Mononuclear cell (primary cell): ENCODE measurements around the gene INTU. TPM values are rescaled to one million over a fixed set of nuclear protein-coding genes. Genes with fewer than 3 reads are reported as not detected.
"Not testable (repeated sequence)": the region's sequence is repeated elsewhere in the genome, so short reads cannot be mapped to it uniquely, and the experiment has no call there.

Experiments
- H3K27me3 ChIP-seq: 2 replicates; pipeline ENCODE4 v1.6.0; 2011; ENCODE audit warnings: low read length, control low read depth; ENCODE audit not compliant: insufficient read depth
- H3K4me1 ChIP-seq: 2 replicates; pipeline ENCODE4 v1.5.1; 2011; ENCODE audit warnings: mild to moderate bottlenecking, low read length, control low read depth; ENCODE audit not compliant: insufficient read depth
- H3K4me3 ChIP-seq: 2 replicates; pipeline ENCODE4 v1.5.1; 2011; ENCODE audit warnings: mild to moderate bottlenecking, low read length, moderate library complexity
- H3K9me3 ChIP-seq: 2 replicates; pipeline ENCODE4 v1.5.1; 2011; ENCODE audit warnings: low read depth, mild to moderate bottlenecking, control low read depth, low read length
- total RNA-seq: library from RNA; depleted of rRNA; stranded (reverse); fragments of >200 nt; gene quantifications from one replicate; pipeline ENCODE4 v1.2.3, GENCODE V29; 2012

Gene INTU
- total RNA-seq: 0.10 TPM

DNA sequence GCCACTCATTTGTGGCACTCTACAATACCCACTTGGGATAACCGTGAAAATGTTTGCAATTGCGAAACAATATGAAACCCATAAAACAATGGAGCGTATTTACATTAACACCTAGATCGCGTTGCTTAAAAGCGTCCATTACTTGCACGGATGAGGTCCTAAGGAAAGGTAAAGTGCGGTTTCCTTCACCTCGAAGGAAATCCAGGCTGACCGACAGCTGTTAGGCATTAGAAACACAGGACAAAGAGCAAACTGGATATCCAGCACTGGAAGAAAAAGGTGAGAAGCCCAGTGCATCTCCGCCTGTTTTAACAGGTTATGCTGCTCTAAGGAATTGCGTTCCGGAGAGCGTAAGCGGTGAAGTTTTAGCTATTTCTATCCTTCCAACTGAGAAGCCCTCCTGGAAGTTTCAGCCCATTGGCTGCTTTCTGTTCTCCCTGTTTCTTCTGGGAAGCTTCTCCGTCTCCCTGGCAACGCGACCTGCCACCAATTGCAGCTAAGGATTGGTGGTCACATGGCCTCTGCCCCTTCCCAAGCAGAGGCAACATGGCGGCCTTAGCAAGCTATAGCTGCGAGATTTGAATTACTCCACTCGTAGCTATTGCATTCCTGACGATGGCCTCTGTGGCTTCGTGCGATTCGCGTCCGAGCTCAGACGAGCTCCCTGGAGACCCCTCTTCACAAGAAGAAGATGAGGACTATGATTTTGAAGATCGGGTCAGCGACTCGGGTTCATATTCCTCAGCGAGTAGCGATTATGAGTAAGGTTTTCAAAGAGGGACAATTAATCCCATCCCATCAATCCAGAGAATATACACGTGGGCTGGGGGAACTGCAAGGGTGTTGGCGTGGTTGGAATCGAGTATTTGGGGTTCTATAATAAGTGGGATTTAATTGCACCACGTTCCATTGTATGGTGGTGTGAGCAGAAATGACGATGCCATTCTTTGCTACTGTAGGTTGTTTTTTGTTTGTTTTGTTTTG lies at the start of gene INTU:
Gene INTU (plus strand): TSS at position 538 of the 984 bp plus-strand sequence. CDS start 78 bp downstream, at position 616.
- Histone ChIP-seq H3K4me3 (peak within 1 kb of the TSS; percentile 52), H3K27me3 (peaks cover 11% of the 10 kb centered on the region), H3K9me3 (no peaks in the 10 kb centered on the region), H3K4me1 (peaks cover 9% of the 10 kb centered on the region)

DNA sequence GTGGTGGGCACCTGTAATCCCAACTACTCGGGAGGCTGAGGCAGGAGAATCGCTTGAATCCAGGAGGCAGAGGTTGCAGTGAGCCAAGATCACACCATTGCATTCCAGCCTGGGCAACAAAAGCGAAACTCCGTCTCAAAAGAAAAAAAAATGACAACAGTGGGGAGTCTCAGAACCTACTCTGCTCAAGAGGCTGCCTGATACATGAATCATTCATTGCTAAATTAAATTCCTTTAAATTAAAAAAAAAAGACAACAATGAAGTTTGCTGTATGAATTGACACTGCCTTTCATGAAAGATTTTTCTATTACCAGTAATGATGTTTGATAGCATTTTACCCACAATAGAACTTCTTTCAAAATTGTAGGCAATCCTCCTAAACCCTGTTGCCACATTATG lies 46.3 kb upstream of the INTU start:
- H3K4me3 ChIP-seq, H3K27me3 ChIP-seq, H3K9me3 ChIP-seq, H3K4me1 ChIP-seq: not testable (repeated sequence)

DNA sequence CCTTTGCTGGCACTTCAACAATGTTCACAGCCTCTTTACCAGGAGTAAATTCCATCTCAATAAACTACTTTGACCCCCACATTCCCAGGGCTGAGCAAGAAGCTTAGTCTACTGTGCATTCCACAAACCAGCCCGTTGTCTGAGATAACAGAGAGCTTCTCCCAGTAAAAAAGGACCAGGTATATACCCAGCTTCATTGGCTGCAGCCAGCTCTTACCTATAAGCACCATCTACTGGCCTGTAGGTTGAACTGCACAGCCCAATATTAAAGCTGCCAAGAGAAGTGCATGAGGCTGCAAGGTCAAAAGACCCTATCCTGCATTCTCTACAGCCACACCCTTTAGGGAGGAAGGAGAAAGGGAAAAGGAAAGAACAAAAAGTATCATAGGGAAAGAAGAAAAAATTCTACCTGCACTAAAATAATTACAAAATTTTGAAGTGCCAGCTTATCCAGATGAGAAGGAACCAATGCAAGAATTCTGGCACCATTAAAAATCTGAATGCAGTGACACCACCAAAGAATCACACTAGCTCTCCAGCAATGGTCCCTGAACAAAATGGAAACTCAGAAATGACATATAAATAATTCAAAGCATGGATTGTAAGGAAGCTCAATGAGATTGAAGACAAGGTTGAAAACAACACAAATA lies 45.7 kb upstream of the INTU start:
- Histone ChIP-seq H3K4me1 (no peaks in the 10 kb centered on the region), H3K27me3 (peaks cover 3% of the 10 kb centered on the region), H3K4me3 (no peak overlapping the region), H3K9me3 (no peaks in the 10 kb centered on the region)

GRCh38 chr4:127589153-127589552 lies 43.6 kb upstream of the INTU start:
- not testable (repeated sequence) for H3K27me3 ChIP-seq, H3K4me3 ChIP-seq, H3K9me3 ChIP-seq, H3K4me1 ChIP-seq

- H3K9me3 ChIP-seq: no peaks in the 10 kb centered on the region
- H3K4me1 ChIP-seq: no peaks in the 10 kb centered on the region
- H3K27me3 ChIP-seq: peaks cover 3% of the 10 kb centered on the region
- no peak overlapping the region for H3K4me3 ChIP-seq
Measured at GRCh38 chr4:127598656-127599055, 34.1 kb upstream of the INTU start.

DNA sequence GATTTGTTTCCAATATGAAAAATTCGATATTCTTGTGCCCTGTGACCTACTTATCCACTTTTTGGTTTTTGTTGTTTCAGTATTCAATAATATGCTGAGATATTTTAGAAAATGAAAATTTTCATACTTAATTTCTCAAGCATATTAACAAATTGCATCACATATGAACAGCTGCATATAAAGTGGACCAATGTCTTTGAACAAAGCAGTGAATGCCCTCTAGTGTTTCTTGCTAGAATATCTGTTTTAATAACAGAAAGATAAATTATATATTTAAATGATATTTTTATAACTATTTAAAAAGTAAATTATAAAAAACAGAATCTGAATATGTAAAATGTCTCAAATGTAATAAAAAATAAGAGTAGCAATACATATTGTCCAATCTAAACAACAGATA lies 31.7 kb upstream of the INTU start:
- no peaks in the 10 kb centered on the region for H3K9me3 ChIP-seq
- no peak overlapping the region for H3K4me3 ChIP-seq
- peaks cover 11% of the 10 kb centered on the region for H3K27me3 ChIP-seq
- H3K4me1 ChIP-seq: no peaks in the 10 kb centered on the region

GRCh38 chr4:127604949-127605709 lies 27.6 kb upstream of the INTU start:
- Histone ChIP-seq H3K4me1 (no peaks in the 10 kb centered on the region), H3K4me3 (no peak overlapping the region), H3K9me3 (no peaks in the 10 kb centered on the region), H3K27me3 (peaks cover 11% of the 10 kb centered on the region)

DNA sequence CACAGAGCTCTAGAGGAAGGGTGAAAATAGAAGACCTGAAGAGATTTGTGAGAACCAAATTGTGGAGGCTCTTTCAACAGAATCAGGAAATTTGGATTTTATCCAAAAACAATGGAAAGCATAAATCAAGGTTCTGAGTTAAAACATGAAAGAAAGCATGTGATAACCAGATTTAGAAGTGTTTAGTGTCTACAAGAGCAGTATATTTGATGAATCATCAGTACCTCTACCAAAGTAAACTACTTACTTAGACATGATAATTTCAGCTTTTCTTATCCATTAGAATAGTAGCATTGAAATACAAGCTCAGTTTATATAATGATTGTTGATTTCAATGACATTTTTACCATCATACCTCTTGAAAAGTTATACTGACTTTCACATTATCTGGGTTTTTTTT lies 25.9 kb upstream of the INTU start:
- Histone ChIP-seq H3K9me3 (no peaks in the 10 kb centered on the region), H3K4me1 (no peaks in the 10 kb centered on the region), H3K4me3 (no peak overlapping the region), H3K27me3 (peaks cover 8% of the 10 kb centered on the region)

DNA sequence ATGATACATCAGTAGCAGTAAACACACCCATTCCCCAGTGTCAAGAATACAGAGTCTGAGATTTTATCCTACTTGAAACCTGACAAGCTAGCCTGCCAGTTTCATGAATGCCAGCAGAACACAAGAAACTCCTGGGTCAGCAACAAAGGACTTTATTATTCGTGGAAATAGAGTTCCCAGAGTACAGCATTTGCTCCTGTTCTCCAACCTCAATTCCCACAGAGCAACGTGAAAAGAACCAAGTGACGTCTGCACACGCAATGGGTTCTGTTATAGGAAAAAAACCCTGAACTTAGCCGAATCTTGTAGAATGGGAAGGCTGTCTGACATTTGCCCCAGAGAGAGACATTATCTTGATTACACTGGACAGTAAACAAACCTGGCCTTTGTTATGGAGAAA lies 23.3 kb upstream of the INTU start:
- H3K4me3 ChIP-seq: no peak overlapping the region
- H3K4me1 ChIP-seq: no peaks in the 10 kb centered on the region
- peaks cover 8% of the 10 kb centered on the region for H3K27me3 ChIP-seq
- H3K9me3 ChIP-seq: no peaks in the 10 kb centered on the region

DNA sequence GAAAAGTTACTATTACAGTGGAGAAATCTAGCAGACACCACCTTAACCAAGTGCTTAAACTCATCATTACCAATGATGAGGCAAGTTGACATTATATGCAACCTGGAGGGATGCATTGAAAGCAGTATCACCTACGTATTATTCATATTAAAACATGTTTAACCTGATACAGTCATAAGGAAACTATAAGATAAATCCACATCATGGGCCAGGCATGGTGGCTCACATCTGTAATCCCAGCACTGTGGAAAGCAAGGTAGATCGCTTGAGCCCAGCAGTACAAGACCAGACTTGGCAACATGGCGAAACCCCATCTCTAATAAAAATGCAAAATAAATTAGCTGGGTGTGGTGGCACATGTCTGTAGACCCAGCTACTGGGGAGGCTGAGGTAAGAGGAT lies 22.3 kb upstream of the INTU start:
- Histone ChIP-seq H3K27me3 (no peaks in the 10 kb centered on the region), H3K4me1 (no peaks in the 10 kb centered on the region), H3K4me3 (no peak overlapping the region), H3K9me3 (no peaks in the 10 kb centered on the region)

DNA sequence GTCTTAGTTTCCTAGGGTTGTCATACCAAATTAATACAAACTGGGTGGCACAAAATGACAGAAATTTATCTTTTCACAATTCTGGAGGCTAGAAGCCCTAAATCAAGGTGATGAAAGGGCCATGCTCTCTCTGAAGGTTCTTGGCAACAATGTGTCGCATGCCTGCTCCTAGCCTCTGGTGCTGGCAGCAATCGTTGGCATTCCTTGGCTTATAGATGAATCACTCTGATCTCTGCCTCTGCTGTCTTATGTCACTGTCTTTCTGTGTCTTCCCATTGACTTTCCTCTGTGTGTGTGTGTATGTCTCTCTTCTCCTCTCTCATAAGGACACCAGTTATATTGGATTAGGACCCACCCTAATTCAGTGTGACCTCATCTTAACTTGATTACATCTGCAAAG lies 15.9 kb upstream of the INTU start:
- peaks cover 34% of the 10 kb centered on the region for H3K27me3 ChIP-seq
- H3K9me3 ChIP-seq: no peaks in the 10 kb centered on the region
- H3K4me1 ChIP-seq: no peaks in the 10 kb centered on the region
- H3K4me3 ChIP-seq: no peak overlapping the region

GRCh38 chr4:127618427-127618826 lies 14.3 kb upstream of the INTU start:
- peaks cover 50% of the 10 kb centered on the region for H3K27me3 ChIP-seq
- no peaks in the 10 kb centered on the region for H3K9me3 ChIP-seq
- peaks cover 10% of the 10 kb centered on the region for H3K4me1 ChIP-seq
- no peak overlapping the region for H3K4me3 ChIP-seq

GRCh38 chr4:127622621-127622920 lies 10.2 kb upstream of the INTU start:
- H3K4me3 ChIP-seq: no peak overlapping the region
- H3K4me1 ChIP-seq: peaks cover 13% of the 10 kb centered on the region
- no peaks in the 10 kb centered on the region for H3K9me3 ChIP-seq
- peaks cover 78% of the 10 kb centered on the region for H3K27me3 ChIP-seq

- Histone ChIP-seq H3K4me1 (peaks cover 13% of the 10 kb centered on the region), H3K9me3 (no peaks in the 10 kb centered on the region), H3K4me3 (no peak overlapping the region), H3K27me3 (peaks cover 78% of the 10 kb centered on the region)
Measured at GRCh38 chr4:127622921-127623796, 9.6 kb upstream of the INTU start.

DNA sequence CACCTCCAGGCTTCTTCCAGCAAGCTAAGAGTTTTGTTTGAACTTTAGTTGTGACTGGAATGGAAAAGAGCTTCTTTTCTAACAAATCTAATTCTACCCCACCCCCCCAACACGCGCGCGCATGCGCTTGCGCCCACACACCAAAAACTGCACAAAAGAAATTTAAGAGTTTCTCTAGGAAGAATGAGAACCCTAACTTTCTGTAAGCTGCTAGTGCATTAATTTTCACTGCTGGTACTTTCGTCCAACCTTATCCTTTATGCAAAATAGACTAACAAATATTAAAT lies 9.0 kb upstream of the INTU start:
- H3K27me3 ChIP-seq: peaks cover 74% of the 10 kb centered on the region

More for the DNA sequence above, 9.0 kb upstream of the INTU start:
- no peaks in the 10 kb centered on the region for H3K9me3 ChIP-seq
- H3K4me3 ChIP-seq: no peak overlapping the region
- H3K4me1 ChIP-seq: peaks cover 13% of the 10 kb centered on the region
